Brain microvascular endothelial cell (primary cell): Measurements from ENCODE around the gene MACROD2.

Experiments
- DNase-seq: peaks from one replicate; pipeline ENCODE4 v3.0.0-alpha.2; 2020
- H3K27ac ChIP-seq: fragments of 250-450 bp; sonication (Bioruptor Pico); 2 replicates; pipeline ENCODE4 v1.5.1; 2020; ENCODE audit warnings: mild to moderate bottlenecking, moderate library complexity
- H3K27me3 ChIP-seq: fragments of 250-450 bp; sonication (Bioruptor Pico); replicated peaks from 2 replicates; pipeline ENCODE4 v1.5.1; 2020; ENCODE audit warnings: mild to moderate bottlenecking
- H3K36me3 ChIP-seq: fragments of 250-450 bp; sonication (Bioruptor Pico); replicated peaks from 2 replicates; pipeline ENCODE4 v1.5.1; 2020; ENCODE audit warnings: mild to moderate bottlenecking
- H3K4me3 ChIP-seq: 2 replicates; pipeline ENCODE4 v1.5.1; 2011; ENCODE audit warnings: low read depth, mild to moderate bottlenecking, control low read depth, low read length, moderate library complexity
- CTCF ChIP-seq: IDR thresholded peaks from 2 replicates; pipeline ENCODE4 v1.5.1; 2011; ENCODE audit warnings: low read depth, mild to moderate bottlenecking, moderate library complexity, low read length, control low read depth, inconsistent platforms; ENCODE audit errors: missing control alignments
- in situ Hi-C: cut with HindIII; loops from 2 replicates; pipeline ENCODE4 v1.10.0; 2017; ENCODE audit warnings: low sequenced_read_pairs, low pct_ligation_motif_present

MACROD2 gene

GRCh38 chr20:15561070-15561569 lies 1565.8 kb downstream of the MACROD2 start:
- no peak overlapping the region for H3K27ac ChIP-seq
- in situ Hi-C loops: no loop called here
- TF ChIP-seq CTCF: no peak

DNA sequence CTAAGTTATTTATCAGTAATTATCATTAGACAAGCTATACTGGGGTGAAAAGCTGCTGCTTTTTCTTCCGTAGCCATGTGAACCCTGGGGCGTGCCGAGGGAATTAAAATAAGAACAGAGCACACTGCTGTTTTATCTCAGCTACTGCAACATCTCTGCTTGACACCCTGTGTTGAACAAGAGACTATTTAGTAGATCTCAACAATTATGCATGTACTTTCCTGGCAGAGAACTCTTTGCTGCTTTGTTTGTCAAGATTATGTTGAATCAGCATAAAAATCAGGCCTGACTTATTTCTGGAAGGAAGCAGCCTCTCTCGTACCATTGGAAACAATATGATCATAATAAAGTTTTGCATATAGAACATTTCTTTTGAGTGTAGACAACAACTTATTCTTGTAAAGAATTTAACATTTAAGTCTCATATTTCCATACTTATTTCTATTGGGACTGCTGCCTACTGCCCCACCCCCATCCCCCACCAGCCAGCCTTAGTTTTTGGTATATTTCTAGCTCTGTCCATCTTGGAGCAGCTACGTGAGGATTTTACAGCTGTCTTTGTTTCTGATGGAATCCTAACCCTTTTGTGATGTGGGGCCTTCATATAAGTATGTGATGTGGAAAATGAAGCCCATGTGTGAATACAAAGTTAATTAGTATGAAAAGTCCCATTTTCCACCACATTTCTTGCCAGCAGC lies 1566.5 kb downstream of the MACROD2 start:
- no peak overlapping the region for H3K4me3 ChIP-seq
- in situ Hi-C loops: no loop called here
- no peak for TF ChIP-seq CTCF
- H3K27me3 ChIP-seq: no peaks in the 10 kb centered on the region
- no peak for DNase-seq
- no peaks in the 10 kb centered on the region for H3K36me3 ChIP-seq
- H3K27ac ChIP-seq: no peak overlapping the region

More at GRCh38 chr20:15561070-15561569, 1565.8 kb downstream of the MACROD2 start:
- no peak for DNase-seq
- Histone ChIP-seq H3K27me3 (no peaks in the 10 kb centered on the region), H3K4me3 (no peak overlapping the region), H3K36me3 (no peaks in the 10 kb centered on the region)

DNA sequence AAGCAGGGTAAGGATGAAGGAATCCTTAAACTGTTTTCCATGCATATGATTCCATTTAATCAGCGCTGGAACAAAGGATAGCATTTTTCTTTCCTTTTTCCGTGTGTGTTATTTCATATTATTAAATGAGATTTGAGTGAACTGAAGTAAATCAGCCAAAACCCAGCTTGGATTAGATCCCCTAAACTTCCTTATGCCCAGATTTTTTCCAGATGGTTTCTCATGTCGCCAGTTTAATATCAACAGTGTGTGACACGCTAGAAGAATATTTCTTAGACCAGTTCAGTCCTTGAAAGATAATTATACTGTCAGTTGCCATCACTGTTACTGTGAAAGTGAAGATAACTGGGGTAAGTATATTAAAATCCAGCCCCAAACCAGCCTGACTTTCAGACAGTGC lies 1568.5 kb downstream of the MACROD2 start:
- no peak overlapping the region for H3K4me3 ChIP-seq
- DNase-seq: no peak
- H3K27me3 ChIP-seq: no peaks in the 10 kb centered on the region
- H3K36me3 ChIP-seq: no peaks in the 10 kb centered on the region
- in situ Hi-C loops: no loop called here
- no peak for TF ChIP-seq CTCF
- no peak overlapping the region for H3K27ac ChIP-seq

DNA sequence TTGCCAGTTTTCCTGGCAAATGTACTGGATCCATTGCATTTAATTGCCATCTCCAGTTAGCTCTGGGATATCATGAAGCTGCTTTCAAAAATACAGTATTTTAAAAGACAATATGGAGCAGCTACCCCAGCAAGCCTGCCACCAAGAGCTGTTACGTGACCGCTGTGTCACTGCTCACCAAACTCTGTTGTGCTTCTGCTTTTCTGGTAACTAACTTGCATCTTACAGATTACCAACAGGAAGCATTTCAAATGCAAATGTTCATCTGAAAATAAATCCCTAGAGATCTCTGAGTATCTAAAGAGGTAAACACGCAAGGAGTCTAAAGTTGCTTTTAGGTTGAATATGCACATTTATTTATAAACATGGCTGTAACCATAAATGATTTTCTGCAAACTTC lies 1569.7 kb downstream of the MACROD2 start:
- no peak for DNase-seq
- H3K36me3 ChIP-seq: no peaks in the 10 kb centered on the region
- no peaks in the 10 kb centered on the region for H3K27me3 ChIP-seq
- no peak for TF ChIP-seq CTCF
- in situ Hi-C loops: no loop called here
- no peak overlapping the region for H3K27ac ChIP-seq
- H3K4me3 ChIP-seq: no peak overlapping the region

GRCh38 chr20:15565786-15566185 lies 1570.5 kb downstream of the MACROD2 start:
- in situ Hi-C loops: no loop called here
- no peak for DNase-seq

More at GRCh38 chr20:15565786-15566185, 1570.5 kb downstream of the MACROD2 start:
- Histone ChIP-seq H3K4me3 (no peak overlapping the region), H3K27ac (no peak overlapping the region), H3K36me3 (no peaks in the 10 kb centered on the region), H3K27me3 (no peaks in the 10 kb centered on the region)
- TF ChIP-seq CTCF: no peak
